T-helper 1 cell treated with Interleukin-12 subunit alpha and Interleukin-12 subunit beta and Interleukin-4 antibody, amounts not matched to agents 30 μg/mL and 1 μg/mL, for 36 hours (primary cell): ENCODE results near the gene HIPK2.
A peak's percentile ranks its signal among the peaks of the same experiment; 100 is the strongest.

Experiments used
- H3K27ac Mint-ChIP-seq: one replicate; pipeline ENCODE4 v1.8.0; 2021; ENCODE audit warnings: mild to moderate bottlenecking, mixed read lengths
- H3K27me3 Mint-ChIP-seq: one replicate; pipeline ENCODE4 v1.8.0; 2021; ENCODE audit warnings: low read depth, mixed read lengths
- H3K36me3 Mint-ChIP-seq: one replicate; pipeline ENCODE4 v1.8.0; 2021; ENCODE audit warnings: low read depth, mixed read lengths
- H3K4me1 Mint-ChIP-seq: one replicate; pipeline ENCODE4 v1.8.0; 2021; ENCODE audit warnings: low read depth, mixed read lengths
- H3K4me3 Mint-ChIP-seq: one replicate; pipeline ENCODE4 v1.8.0; 2021; ENCODE audit warnings: mild to moderate bottlenecking, moderate library complexity, mixed read lengths
- H3K9me3 Mint-ChIP-seq: one replicate; pipeline ENCODE4 v1.8.0; 2021; ENCODE audit warnings: mixed read lengths

HIPK2 gene

GRCh38 chr7:139654276-139655181, 123.3 kb downstream of the HIPK2 start:
- Mint-ChIP-seq H3K9me3 (no peaks in the 10 kb centered on the region), H3K36me3 (peaks cover 2% of the 10 kb centered on the region), H3K4me1 (peaks cover 11% of the 10 kb centered on the region), H3K27me3 (no peaks in the 10 kb centered on the region), H3K4me3 (no peak overlapping the region), H3K27ac (no peak overlapping the region)

DNA sequence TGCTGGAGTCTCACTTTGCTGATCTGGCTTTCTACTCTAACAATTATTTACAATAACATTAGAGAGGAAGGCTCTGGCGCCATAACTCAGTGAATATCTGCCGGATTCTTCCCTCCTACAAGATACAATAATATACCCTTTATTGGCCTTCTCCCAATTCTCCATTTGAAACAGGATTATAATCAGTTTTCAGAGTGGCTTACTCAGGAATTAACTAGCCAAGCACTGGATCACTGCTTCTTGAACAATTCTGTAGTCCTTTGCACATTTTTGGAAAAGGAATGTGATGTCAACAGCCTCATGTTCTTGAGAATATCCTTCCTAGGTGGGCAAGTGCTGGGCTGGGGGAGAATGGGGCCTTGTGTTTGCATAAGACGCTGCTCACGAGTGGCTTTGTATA, 125.9 kb downstream of the HIPK2 start:
- Mint-ChIP-seq H3K9me3 (no peaks in the 10 kb centered on the region), H3K4me1 (peaks cover 30% of the 10 kb centered on the region), H3K4me3 (no peak overlapping the region), H3K36me3 (peaks cover 2% of the 10 kb centered on the region), H3K27me3 (no peaks in the 10 kb centered on the region), H3K27ac (no peak overlapping the region)

- no peak overlapping the region for H3K27ac Mint-ChIP-seq
- H3K27me3 Mint-ChIP-seq, result no peaks in the 10 kb centered on the region
These were observed 126.5 kb downstream of the HIPK2 start for GRCh38 chr7:139651308-139651707.

GRCh38 chr7:139650429-139651100, 127.2 kb downstream of the HIPK2 start:
- Mint-ChIP-seq H3K27me3 (no peaks in the 10 kb centered on the region), H3K4me1 (peaks cover 36% of the 10 kb centered on the region), H3K4me3 (no peak overlapping the region)

More at GRCh38 chr7:139651308-139651707, 126.5 kb downstream of the HIPK2 start:
- no peaks in the 10 kb centered on the region for H3K36me3 Mint-ChIP-seq
- H3K4me1 Mint-ChIP-seq, result peaks cover 32% of the 10 kb centered on the region
- no peaks in the 10 kb centered on the region for H3K9me3 Mint-ChIP-seq
- H3K4me3 Mint-ChIP-seq, result no peak overlapping the region

DNA sequence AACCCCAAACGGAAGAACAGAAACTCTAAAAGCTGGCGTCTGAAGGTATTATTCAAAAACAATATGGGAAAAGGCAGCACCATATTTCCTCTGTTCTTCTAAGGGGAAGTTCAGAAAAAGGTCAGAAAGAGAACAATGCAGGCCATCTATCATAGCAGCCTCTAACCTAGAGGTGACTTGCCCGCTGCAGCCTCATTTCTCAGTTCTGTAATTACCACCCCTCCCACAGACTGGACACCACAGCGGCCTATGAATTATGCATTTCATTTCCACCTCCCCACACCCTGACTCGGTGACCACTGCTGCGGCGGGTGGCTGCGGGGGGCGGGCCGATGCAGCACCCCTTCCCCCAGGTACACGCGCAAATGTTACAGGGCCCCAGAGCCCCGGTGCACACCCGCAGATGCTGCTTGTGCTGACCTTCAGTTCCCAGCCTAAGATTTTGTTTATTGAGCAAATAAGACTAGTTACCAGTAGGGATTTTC, 128.8 kb downstream of the HIPK2 start:
- Mint-ChIP-seq H3K27ac (no peak overlapping the region), H3K36me3 (no peaks in the 10 kb centered on the region), H3K9me3 (no peaks in the 10 kb centered on the region), H3K4me3 (peak overlapping the region; percentile 19), H3K27me3 (no peaks in the 10 kb centered on the region), H3K4me1 (peaks cover 44% of the 10 kb centered on the region)

More at GRCh38 chr7:139650429-139651100, 127.2 kb downstream of the HIPK2 start:
- H3K9me3 Mint-ChIP-seq, result no peaks in the 10 kb centered on the region
- no peak overlapping the region for H3K27ac Mint-ChIP-seq
- no peaks in the 10 kb centered on the region for H3K36me3 Mint-ChIP-seq

- Mint-ChIP-seq H3K27me3 (no peaks in the 10 kb centered on the region), H3K4me1 (peaks cover 46% of the 10 kb centered on the region), H3K36me3 (peaks cover under 1% of the 10 kb centered on the region), H3K4me3 (peak overlapping the region; percentile 19), H3K27ac (peak overlapping the region; percentile 11), H3K9me3 (no peaks in the 10 kb centered on the region)
These were observed 129.4 kb downstream of the HIPK2 start for GRCh38 chr7:139648391-139648861.

DNA sequence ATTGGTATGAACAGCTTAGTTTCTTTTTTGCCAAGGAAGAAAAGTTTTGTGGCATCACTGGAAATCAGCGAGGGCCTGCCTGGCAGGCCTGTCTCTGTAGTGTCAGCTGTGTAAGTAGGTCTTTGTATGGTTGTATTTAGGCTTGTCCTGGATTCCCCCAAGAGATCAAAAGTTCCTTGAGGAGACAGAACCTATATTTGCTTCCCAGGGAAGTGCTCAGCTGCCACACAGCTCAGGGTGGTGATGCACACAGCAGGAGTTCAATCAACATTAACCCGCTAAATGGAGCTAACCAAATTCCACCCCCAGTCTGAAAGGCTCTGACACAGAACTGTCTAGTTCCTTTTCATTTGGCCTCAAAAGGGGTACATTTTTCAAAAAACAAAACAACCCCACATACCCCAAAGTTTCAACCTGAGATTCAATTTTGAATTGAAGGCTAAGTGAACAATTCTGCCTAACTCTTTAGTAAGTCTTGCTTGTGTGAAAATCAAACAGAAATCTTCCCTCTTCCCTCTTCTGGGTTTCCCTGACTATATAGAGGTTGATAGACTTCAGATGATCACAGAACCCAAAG, 129.9 kb downstream of the HIPK2 start:
- Mint-ChIP-seq H3K4me1 (peaks cover 48% of the 10 kb centered on the region), H3K4me3 (peak overlapping the region; percentile 19), H3K9me3 (no peaks in the 10 kb centered on the region), H3K27me3 (no peaks in the 10 kb centered on the region), H3K27ac (peak overlapping the region; percentile 11), H3K36me3 (peaks cover 4% of the 10 kb centered on the region)

GRCh38 chr7:139647085-139647484, 130.7 kb downstream of the HIPK2 start:
- Mint-ChIP-seq H3K36me3 (peaks cover 4% of the 10 kb centered on the region), H3K4me1 (peaks cover 51% of the 10 kb centered on the region), H3K9me3 (no peaks in the 10 kb centered on the region), H3K4me3 (no peak overlapping the region), H3K27me3 (no peaks in the 10 kb centered on the region), H3K27ac (peak overlapping the region; percentile 32)

DNA sequence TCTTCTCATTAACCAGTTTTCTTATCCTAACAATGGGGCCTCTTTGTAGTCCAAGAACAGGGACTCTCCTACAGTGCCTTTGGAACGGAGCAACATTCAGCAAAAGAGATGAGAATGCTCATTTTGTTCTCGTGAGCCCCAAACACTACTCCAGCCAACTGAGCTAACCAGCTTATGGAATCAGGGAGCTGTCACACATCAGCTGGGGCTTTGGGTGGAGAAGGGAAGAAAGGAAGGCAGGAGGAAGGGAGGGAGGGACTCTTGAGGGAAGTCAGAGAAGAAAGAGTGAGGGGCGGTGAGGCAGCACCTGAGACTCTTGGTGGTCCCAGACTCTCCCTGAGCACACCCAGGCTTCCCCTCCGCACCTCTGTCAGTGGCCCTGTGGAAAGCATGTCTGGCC, 131.2 kb downstream of the HIPK2 start:
- Mint-ChIP-seq H3K4me3 (no peak overlapping the region), H3K36me3 (peaks cover 4% of the 10 kb centered on the region), H3K4me1 (peaks cover 56% of the 10 kb centered on the region), H3K27ac (no peak overlapping the region), H3K27me3 (no peaks in the 10 kb centered on the region), H3K9me3 (no peaks in the 10 kb centered on the region)

GRCh38 chr7:139645572-139646523, 131.9 kb downstream of the HIPK2 start:
- Mint-ChIP-seq H3K27me3 (no peaks in the 10 kb centered on the region), H3K27ac (no peak overlapping the region), H3K4me3 (no peak overlapping the region), H3K36me3 (peaks cover 4% of the 10 kb centered on the region), H3K4me1 (peaks cover 56% of the 10 kb centered on the region), H3K9me3 (no peaks in the 10 kb centered on the region)

GRCh38 chr7:139643951-139644585, 133.7 kb downstream of the HIPK2 start:
- H3K36me3 Mint-ChIP-seq, result peaks cover 4% of the 10 kb centered on the region
- H3K4me3 Mint-ChIP-seq, result no peak overlapping the region
- H3K27ac Mint-ChIP-seq, result no peak overlapping the region
- no peaks in the 10 kb centered on the region for H3K27me3 Mint-ChIP-seq
- peaks cover 53% of the 10 kb centered on the region for H3K4me1 Mint-ChIP-seq
- no peaks in the 10 kb centered on the region for H3K9me3 Mint-ChIP-seq

DNA sequence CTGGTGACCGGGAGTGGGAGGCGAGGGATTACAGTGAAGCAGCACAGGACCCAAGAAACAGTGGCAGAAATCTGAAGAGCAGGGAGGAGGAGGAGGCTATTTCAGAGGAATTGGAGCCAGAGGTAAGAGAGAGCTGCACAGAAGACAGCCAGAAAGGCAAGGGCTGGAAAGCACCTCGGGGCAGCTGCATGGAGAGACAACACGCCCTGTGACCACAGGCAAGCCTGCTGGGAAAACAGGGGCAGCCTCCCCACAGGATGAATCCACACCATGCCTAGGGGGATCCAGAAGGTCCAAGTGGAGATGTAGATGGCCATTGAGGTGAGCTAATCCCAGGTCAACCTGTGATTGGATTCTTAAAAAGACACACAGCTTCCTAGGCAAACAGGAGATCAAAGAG, 135.5 kb downstream of the HIPK2 start:
- Mint-ChIP-seq H3K4me1 (peaks cover 37% of the 10 kb centered on the region), H3K27ac (no peak overlapping the region), H3K9me3 (no peaks in the 10 kb centered on the region), H3K4me3 (no peak overlapping the region), H3K27me3 (no peaks in the 10 kb centered on the region), H3K36me3 (peaks cover 5% of the 10 kb centered on the region)

DNA sequence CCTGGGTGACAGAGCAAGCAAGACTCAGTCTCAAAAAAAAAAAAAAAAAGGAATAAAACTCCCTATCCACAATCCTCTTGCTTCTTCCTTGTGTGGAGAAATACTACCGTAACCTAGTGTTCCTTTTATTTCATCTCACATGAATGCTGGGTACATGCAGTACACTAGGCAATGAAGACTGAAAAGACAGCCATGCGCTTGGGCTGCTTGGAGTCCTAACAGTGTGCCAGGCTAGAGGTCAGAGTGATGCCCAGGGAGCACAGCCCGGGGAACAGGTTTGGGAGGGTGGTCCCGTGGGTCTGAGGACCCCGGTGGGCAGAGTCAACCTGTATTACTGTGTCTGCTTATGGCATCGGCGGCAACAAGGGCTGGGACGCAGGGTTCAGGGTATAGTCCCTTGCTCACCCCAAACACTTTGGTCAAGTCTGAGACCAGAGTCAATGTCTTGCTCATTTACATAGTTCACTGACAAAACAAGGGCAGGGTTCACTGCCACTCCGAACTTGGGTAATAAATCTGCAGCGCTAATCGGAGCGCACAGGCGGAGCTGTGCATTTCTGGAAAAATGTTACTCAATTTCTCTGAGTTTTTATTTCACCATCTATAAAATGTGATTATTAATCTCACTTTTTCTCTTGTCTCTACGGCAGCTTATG, 136.3 kb downstream of the HIPK2 start:
- no peak overlapping the region for H3K4me3 Mint-ChIP-seq

More for the DNA sequence above, 136.3 kb downstream of the HIPK2 start:
- no peaks in the 10 kb centered on the region for H3K9me3 Mint-ChIP-seq
- H3K36me3 Mint-ChIP-seq, result peaks cover 10% of the 10 kb centered on the region
- H3K4me1 Mint-ChIP-seq, result peaks cover 38% of the 10 kb centered on the region
- H3K27ac Mint-ChIP-seq, result no peak overlapping the region
- no peaks in the 10 kb centered on the region for H3K27me3 Mint-ChIP-seq
